Measurements from ENCODE around the gene IGBP1.
"Not testable (repeated sequence)": the region's sequence is repeated elsewhere in the genome, so short reads cannot be mapped to it uniquely, and the experiment has no call there.

IGBP1 gene

GRCh38 chrX:70133303-70134115 is at the start of gene IGBP1:
IGBP1 (plus strand) TSS chrX:70133447; CDS start chrX:70133948, 501 bp downstream.
- no peak for DNase-seq

GRCh38 chrX:70084592-70085240 is 48.5 kb upstream of the IGBP1 start:
- no peak for DNase-seq

DNA sequence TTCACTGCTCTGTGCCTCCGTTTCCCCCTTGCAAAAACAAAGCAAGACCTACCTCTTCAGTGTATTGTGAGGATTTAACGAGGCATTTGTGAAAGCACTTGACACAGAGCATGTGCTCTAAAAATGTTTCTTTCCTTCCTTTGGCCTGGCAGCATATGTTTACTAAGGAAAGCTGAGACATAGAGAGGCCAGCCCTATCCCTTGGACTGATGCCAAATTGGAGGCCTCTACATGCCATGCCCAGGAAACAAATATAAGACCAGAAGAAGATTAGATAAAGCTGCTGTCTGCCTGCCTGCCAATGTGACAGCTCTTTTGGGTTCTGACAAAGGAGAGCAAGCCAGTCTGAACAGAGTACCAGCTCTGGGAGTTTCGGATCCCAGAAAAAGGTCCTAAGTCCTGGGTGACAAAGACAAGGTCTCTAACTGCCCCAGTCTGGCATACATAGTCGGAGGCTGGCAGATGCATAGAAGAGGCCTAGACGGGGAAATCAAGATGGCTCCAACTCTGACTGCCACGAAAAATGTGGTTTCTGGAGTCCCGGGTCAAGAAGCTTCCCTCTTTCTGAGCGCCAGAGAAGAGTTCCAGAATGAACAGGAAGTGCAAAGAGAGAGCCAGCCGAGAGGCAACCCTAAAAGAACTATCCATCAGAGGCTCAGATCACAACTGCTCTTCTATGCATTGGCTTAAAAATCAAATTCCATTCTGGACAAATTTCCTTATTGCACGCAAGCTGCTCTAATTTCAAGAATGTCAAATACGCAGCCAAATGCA is 45.2 kb upstream of the IGBP1 start:
- DNase-seq, result no peak

GRCh38 chrX:70088751-70089150 is 44.5 kb upstream of the IGBP1 start:
- DNase-seq, result no peak

DNA sequence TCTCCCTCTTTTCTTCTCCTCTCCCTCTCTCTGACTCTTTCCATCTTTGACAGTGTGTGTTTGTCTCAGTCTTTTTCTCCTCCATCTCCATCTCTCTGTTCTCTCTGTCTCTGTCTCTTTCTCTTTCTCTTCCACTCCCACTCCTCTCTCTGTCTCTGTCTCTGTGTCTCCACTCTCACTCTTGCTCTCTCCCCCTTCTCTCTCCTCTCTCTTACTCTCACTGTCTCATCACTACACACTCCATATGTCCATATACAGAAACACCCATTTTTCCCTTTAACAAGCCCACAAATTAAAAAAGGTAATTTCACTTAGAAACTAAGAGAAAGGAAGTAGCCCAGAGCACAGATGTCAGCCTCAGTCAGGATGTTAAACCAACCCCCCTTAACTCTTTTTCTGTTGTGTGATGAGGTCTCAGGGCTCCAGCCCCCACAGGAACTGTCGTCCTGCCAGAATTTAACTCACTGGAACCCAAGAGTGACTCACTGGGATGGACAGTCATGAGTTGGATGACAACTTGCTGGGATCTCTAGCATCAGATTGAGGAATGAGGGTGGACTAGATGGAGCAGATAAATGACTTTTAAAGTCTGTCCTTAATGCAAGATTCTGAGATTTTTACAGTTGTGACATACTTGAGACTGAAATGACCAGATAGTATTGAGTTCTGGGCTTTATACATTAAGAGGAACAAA is 43.5 kb upstream of the IGBP1 start:
- no peak for DNase-seq

DNA sequence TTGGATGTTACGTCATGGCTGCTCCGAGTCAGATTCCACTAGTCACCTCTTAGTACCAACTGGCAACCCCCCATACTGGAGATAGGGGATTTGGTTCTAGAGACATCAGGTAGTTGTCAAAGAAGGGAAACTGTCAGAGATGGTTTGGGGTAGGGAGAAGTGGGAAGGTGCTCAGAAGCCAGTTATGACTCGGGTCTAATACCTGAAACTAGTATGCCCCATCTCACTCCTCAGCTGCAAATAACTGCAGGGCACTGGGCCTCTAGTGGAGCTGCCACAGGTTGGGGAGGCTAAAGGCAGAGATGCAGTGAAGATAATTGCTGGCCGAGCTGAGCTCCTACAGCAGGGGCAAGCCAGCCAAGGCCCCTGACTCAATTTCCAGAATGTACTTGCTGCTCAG is 41.0 kb upstream of the IGBP1 start:
- DNase-seq, result no peak

DNA sequence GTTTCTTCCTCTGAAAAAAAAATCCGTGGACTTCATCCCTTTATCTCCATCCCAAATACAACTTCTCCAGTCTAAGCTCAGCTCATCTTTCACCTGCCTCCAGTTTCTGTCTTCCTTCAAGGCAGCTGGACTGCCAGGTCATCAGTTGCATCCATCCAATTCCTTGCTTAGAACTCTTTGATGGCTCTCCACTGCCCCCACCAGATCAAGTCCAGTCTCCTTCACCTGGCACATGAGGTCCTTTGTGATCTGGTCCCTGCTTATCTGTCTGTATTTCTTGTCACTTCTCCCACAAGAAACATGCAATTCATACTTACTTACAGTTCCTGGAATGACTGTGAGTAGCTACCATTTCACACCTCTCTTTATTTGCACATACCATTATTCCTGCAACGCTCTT is 37.2 kb upstream of the IGBP1 start:
- DNase-seq, result no peak

DNA sequence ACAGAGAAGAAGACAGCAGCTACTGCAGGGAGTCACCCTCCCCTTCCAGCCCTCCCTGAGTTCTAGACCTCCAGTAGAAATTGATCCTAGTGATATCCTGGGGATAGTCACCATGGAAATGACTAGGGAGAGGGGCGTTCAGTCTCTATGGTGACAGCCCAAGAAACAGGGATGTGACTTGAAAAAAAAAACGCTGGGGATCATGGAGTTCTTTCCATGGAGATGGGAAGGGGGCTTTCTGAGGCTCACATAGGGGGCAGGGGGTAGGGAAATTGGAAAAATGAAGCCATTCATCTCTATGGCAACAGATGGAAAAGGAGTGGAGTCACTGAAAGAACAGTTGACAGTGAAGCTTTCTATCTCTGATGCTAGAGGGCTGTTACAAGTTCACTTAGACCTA is 28.0 kb upstream of the IGBP1 start:
- DNase-seq, result no peak

GRCh38 chrX:70111436-70112026 is 21.7 kb upstream of the IGBP1 start:
- not testable (repeated sequence) for DNase-seq

- no peak for DNase-seq
Measured at GRCh38 chrX:70117738-70118137, 15.5 kb upstream of the IGBP1 start.

- not testable (repeated sequence) for DNase-seq
Measured at GRCh38 chrX:70123014-70123413, 10.2 kb upstream of the IGBP1 start.

DNA sequence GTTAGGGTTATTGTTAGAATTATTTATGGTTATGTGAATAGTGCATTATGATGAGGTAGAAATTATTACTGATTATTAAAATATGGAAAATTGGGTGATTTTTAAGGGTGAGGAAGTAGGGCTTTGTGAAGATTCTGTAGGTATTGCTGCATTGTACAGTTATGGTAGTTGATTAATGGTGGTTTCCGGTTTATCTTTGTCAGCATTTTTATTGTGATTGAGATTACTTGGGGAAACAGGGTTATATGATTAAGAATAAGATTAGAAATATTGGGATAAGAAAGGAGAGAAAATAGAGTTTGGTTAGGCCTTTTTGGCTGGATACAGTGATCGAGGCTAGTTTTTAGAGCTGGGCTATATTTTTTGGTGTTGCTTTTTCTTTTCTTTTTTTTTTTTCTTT is 8.6 kb upstream of the IGBP1 start:
- DNase-seq, result no peak

- DNase-seq, result no peak
Measured at GRCh38 chrX:70128071-70128470, 5.2 kb upstream of the IGBP1 start.

GRCh38 chrX:70129816-70130215 is 3.4 kb upstream of the IGBP1 start:
- no peak for DNase-seq

GRCh38 chrX:70132224-70132623 is 1.0 kb upstream of the IGBP1 start:
- no peak for DNase-seq

DNA sequence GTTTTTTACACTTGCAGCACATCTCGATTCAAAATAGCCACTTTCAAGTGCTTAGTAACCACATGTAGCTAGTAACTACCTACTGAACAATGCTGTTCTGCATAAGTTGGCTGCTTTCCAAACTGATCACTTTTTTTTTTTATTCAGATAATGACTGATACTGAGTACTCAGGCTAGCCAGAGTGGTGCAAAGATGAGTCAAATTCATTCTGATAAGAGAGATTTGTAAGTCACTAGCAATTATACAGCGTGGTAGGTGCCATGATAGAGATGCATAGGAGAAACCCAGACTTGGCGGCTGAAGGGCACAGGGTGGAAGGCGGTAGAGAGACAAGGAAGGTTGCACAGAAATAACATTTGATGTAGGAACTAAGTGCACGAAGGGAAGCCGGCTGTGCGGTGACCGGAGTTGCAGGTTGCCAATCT is 357 bp upstream of the IGBP1 start:
- DNase-seq, result no peak

DNA sequence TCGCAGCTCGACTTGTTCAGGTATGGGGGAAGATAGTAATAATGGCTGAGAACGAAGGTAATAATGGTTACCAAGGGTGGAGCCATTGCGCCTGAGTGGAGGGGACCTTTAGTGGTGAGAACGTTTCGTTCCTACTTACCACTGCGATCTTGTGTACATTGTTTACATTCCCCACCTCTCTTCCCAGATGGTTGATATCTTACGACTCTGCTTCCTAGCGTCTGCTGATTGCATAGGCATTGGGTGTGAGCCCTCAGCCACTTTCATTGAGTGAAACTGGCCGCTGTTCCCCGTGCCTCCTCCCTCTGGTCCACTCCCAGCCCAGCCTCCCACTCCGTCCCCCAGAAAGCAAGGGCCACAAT is 850 bp downstream of the IGBP1 start:
- DNase-seq, result no peak

GRCh38 chrX:70138622-70139021 is 5.4 kb downstream of the IGBP1 start:
- DNase-seq, result no peak

DNA sequence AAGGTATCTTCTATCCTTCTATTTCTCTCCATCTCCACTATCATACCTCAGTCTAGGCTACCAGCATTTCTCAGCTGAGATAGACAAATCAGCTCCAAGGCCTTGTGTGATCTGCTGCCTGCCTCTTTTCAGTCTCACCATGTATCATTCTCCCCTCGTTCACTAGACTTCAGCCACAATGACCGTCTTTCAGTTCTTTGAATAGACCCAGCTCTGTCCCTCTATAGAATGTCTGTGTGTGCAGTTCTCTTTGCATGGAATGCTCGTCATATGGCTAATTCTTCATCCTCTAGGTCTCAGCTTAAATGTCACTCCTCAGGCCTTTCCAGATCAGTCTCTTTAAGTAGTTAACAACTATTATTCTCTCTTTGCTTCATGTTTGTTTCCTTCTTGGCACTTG is 6.5 kb downstream of the IGBP1 start:
- DNase-seq, result no peak

DNA sequence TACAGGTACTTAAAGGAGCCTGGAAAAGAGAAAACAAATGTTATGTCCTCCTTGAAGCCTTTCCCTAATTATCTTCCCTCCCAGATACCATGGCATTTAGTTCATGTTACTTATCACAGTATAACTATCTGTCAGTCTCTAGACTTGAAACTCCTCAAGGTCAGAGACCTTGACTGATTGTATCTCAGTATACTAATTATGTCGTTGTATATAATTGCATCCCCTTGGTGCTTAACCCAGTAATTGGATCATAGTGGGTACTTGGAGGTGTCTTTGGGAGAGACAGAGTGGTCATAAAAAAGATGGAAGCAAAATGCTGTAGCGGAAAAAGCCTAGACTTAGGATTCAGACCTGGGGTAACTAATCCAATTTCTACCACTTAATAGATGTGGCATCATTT is 8.1 kb downstream of the IGBP1 start:
- no peak for DNase-seq

GRCh38 chrX:70166601-70167590 is 33.6 kb downstream of the IGBP1 start:
- no peak for DNase-seq

All from cortex of kidney (tissue), 1 donor.